BJ (cell line): ENCODE results near the gene FAM114A1. TPM values are rescaled to one million over a fixed set of nuclear protein-coding genes. Genes with fewer than 3 reads are reported as not detected.

Experiments
- CTCF ChIA-PET: fragments of 350-600 bp; formaldehyde crosslinking; extraction: SDS; loops from one replicate; lab custom pipeline; 2021; ENCODE audit warnings: antibody characterized with exemption, inconsistent platforms; lab: Yijun Ruan, JAX
- POLR2A ChIA-PET: fragments of 300-600 bp; sonication (Branson Sonifier 250); formaldehyde crosslinking; extraction: SDS; loops from one replicate; lab custom pipeline; 2021; ENCODE audit warnings: antibody characterized with exemption; lab: Charles Lee
- DNase-seq: peaks from one replicate; pipeline ENCODE4 v3.0.0-alpha.2; 2011; ENCODE audit warnings: low read depth
- H3K27me3 ChIP-seq: 2 replicates; pipeline ENCODE4 v1.6.0; 2011; ENCODE audit warnings: low read length; ENCODE audit not compliant: control insufficient read depth, insufficient read depth
- H3K36me3 ChIP-seq: 2 replicates; pipeline ENCODE4 v1.5.1; 2011; ENCODE audit warnings: low read length; ENCODE audit not compliant: control insufficient read depth, insufficient read depth
- H3K4me3 ChIP-seq: 2 replicates; pipeline ENCODE4 v1.5.1; 2011; ENCODE audit warnings: low read depth, mild to moderate bottlenecking, control low read depth, low read length
- CTCF ChIP-seq: IDR thresholded peaks from 2 replicates; pipeline ENCODE4 v1.5.1; 2011; ENCODE audit warnings: low read depth, mild to moderate bottlenecking, control low read depth, inconsistent platforms, low read length, moderate library complexity; ENCODE audit not compliant: insufficient read depth
- polyA plus RNA-seq: library from polyadenylated mRNA; depleted of rRNA; stranded (reverse); fragments of >200 nt; gene quantifications from 2 replicates; pipeline ENCODE4 v1.2.3, GENCODE V29; 2011

Gene FAM114A1
- polyA plus RNA-seq, 1 experiment: 184 TPM

- no peak for TF ChIP-seq CTCF
- CTCF ChIA-PET: interaction anchor here (0.6 to 2.1 kb wide), 2 partner anchors 9 to 183 kb away, joined by 4 to 6 read pairs; no protein-coding TSS in a partner anchor
Measured at GRCh38 chr4:38951598-38951997, 84.0 kb downstream of the FAM114A1 start.

GRCh38 chr4:38952017-38952416, 84.4 kb downstream of the FAM114A1 start:
- H3K27me3 ChIP-seq: no peaks in the 10 kb centered on the region
- DNase-seq: no peak
- no peak overlapping the region for H3K4me3 ChIP-seq
- POLR2A ChIA-PET: no interaction called here
- CTCF ChIA-PET: interaction anchor here (0.6 to 2.1 kb wide), 2 partner anchors 9 to 183 kb away, joined by 4 to 6 read pairs; no protein-coding TSS in a partner anchor
- TF ChIP-seq CTCF: no peak
- H3K36me3 ChIP-seq: no peaks in the 10 kb centered on the region

More at GRCh38 chr4:38951598-38951997, 84.0 kb downstream of the FAM114A1 start:
- H3K27me3 ChIP-seq: no peaks in the 10 kb centered on the region
- POLR2A ChIA-PET: interaction anchor here (0.6 kb wide), 1 partner anchor 83 kb away, joined by 4 read pairs; no protein-coding TSS in a partner anchor
- no peaks in the 10 kb centered on the region for H3K36me3 ChIP-seq
- no peak overlapping the region for H3K4me3 ChIP-seq
- DNase-seq: no peak

GRCh38 chr4:38954727-38955126, 87.1 kb downstream of the FAM114A1 start:
- no peaks in the 10 kb centered on the region for H3K36me3 ChIP-seq
- no peaks in the 10 kb centered on the region for H3K27me3 ChIP-seq
- no peak for DNase-seq
- H3K4me3 ChIP-seq: no peak overlapping the region
- ChIA-PET CTCF (interaction anchor here (2.3 kb wide), 1 partner anchor 10 kb away, joined by 8 read pairs; no protein-coding TSS in a partner anchor), POLR2A (no interaction called here)
- no peak for TF ChIP-seq CTCF

- no peak overlapping the region for H3K4me3 ChIP-seq
- CTCF ChIA-PET: interaction anchor here (2.3 kb wide), 1 partner anchor 9 kb away, joined by 8 read pairs; no protein-coding TSS in a partner anchor
- H3K36me3 ChIP-seq: no peaks in the 10 kb centered on the region
- POLR2A ChIA-PET: no interaction called here
- TF ChIP-seq CTCF: no peak
- no peak for DNase-seq
- no peaks in the 10 kb centered on the region for H3K27me3 ChIP-seq
Measured at GRCh38 chr4:38955957-38956356, 88.4 kb downstream of the FAM114A1 start.

GRCh38 chr4:38957261-38957815, 89.7 kb downstream of the FAM114A1 start:
- no peak for TF ChIP-seq CTCF
- no peak overlapping the region for H3K4me3 ChIP-seq
- ChIA-PET POLR2A (no interaction called here), CTCF (interaction anchor here (0.7 kb wide), 1 partner anchor 1021 kb away, joined by 3 read pairs; no protein-coding TSS in a partner anchor)
- no peak for DNase-seq
- H3K27me3 ChIP-seq: no peaks in the 10 kb centered on the region
- H3K36me3 ChIP-seq: no peaks in the 10 kb centered on the region
